ENCODE results near the gene EGFR.

EGFR gene

DNA sequence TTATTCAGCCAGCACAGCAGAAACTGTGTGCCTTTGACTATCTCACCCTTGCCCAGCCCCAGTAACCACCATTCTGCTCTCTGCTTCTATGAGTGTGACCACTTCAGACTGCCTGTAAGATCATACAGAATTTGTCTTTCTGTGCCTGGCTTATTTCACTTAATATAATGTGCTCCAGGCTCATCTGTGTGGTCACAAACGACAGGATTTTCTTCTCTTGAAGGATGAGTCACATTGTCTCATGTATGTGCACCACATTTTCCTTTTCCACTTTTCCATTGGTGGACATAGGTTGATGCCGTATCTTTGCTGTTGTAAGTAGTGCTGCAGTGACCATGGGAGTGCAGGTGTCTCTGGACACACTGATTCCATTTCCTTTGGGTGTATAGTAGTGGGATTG is 223.8 kb downstream of the EGFR start:
- no peak for DNase-seq (ENCODE audit: low read depth, low spot score)

DNA sequence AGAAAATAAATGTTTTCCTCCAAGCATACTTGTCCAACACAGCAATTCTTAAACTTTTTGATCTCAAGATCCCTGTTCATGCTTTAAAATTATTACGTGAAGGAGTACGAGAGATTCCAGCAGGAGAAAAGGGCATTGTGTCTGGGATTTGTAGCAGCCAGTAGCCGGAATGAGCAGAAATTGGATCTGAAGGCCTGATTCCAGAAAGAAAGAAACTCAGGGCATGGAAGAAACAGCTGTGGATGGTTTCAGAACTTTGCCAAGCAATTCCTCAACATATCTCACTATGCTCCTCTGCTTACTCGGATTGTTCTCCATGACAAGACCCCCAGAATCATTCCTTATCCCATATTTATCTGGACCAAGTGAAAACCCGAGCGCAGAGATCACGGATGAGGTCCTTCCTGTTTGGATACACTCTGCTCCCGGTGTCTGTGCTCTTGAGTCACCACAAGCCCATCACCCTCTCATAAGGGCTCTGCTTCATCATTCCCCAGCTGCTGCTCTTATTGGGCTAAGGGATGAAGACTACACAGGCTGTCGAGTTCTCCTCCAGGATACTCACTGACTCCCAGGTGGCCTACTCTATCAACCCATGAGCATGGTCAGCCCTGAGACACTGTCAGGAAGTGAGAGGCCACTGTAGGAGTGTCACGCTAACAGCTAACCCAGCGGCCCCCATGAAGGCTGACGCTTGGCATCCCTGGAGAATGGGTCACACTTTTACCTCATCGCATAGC is 225.4 kb downstream of the EGFR start:
- no peak for DNase-seq (ENCODE audit: low read depth, low spot score)

GRCh38 chr7:55245271-55245723 is 226.5 kb downstream of the EGFR start:
- peak; percentile 94 for DNase-seq (ENCODE audit: low read depth, low spot score)

DNA sequence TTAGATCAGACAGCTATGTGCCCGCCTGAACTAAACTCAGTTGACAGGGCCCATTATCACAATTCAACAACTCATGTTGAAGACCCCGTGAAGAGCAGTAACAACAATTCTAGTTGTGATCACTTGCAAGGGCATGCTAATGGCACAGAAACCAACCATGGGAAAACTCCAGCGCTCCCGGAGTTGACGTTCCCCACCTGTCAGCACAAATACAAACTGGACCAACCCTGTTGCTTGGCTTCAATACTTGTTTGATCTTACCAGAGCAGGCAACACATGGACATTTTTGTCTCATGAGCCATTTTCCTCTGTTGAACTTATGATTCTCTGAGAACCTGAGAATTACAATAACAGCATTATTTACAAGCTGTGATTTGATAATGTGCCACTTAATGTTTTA is 227.4 kb downstream of the EGFR start:
- DNase-seq (ENCODE audit: low read depth, low spot score): peak; percentile 41

GRCh38 chr7:55247428-55247827 is 228.6 kb downstream of the EGFR start:
- peak; percentile 22 for DNase-seq (ENCODE audit: low read depth, low spot score)

GRCh38 chr7:55248526-55248925 is 229.7 kb downstream of the EGFR start:
- no peak for DNase-seq (ENCODE audit: low read depth, low spot score)

DNA sequence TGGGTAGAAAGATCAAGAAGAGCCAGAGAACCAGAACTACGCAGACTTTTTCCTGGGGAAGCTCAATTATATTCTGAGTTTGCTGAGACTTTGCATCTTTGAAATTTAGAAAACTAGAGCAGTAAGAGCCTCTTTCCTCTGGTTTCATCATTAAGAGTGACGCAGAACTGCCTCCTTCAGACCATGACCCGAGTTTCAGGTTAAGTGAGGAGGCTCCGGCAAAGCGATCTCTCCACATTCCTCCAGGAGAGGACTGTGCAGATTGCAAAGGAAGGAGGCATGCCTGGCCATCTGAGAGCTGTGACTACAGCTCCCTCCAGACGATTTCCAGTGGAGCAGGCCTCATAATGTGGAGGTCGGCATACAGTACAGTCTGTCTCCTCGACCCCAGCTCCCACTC is 230.5 kb downstream of the EGFR start:
- DNase-seq (ENCODE audit: low read depth, low spot score): no peak

- DNase-seq (ENCODE audit: low read depth, low spot score): no peak
Measured at GRCh38 chr7:55250313-55250712, 231.5 kb downstream of the EGFR start.

- no peak for DNase-seq (ENCODE audit: low read depth, low spot score)
Measured at GRCh38 chr7:55251313-55251712, 232.5 kb downstream of the EGFR start.

- DNase-seq (ENCODE audit: low read depth, low spot score): no peak
Measured at GRCh38 chr7:55251911-55252310, 233.1 kb downstream of the EGFR start.

DNA sequence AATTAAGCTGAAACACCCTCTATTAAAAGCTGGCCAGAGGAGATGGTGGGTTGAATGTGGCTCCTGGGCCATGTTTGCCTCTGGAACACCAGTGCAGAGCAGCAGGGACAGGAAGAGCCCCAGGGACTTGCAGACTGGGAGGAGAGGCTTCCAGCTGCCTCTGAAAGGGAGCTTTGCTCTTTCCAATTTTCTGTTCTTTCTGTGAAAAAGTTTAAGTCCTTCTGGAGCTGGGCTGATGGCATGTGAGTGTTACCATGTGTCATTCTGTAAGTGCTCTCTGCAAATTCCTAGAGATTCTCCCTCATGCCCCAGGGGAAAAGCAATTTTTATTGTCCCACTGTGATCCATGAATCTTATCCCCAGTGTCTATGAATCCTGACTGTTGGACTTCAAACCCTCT is 233.6 kb downstream of the EGFR start:
- DNase-seq (ENCODE audit: low read depth, low spot score): no peak

DNA sequence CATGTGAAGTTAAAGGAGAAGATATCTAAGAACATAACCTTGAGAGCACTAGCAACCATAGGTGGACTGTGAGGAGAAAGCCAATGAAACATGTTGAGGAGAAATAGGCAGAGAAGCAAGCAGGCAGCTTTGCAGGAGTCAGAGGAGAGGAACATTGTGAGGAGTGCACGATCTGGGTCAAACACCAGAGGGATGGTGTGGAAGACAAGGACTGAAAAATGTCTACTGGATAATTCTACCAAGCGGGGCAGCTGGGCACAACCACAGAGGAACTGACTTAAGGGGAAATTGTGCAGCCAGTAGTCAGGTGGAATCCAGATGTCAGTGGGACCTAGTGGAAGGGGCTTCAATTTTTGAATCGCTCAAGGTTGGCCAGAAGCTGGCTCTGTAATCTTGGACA is 234.4 kb downstream of the EGFR start:
- no peak for DNase-seq (ENCODE audit: low read depth, low spot score)

DNA sequence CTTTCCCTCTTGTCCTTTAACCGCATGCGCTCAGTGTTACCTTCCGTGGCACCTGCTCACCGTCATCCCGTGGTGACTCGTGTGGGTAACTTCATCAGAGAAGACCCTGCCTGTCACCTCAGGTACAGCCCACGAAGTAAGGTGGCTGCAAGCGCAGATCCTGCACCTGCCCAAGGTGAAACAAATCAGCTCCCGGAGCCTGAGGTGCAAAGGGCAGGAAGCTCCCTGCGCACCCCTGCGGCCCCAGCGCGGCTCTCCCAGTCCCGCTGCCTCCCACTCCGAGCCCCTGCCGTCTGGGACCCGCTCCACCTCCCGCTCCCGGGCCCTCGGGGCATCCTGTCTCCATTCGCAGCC is 235.4 kb downstream of the EGFR start:
- no peak for DNase-seq (ENCODE audit: low read depth, low spot score)

- DNase-seq (ENCODE audit: low read depth, low spot score): peak; percentile 94
Measured at GRCh38 chr7:55254596-55255495, 236.0 kb downstream of the EGFR start.

GRCh38 chr7:55255496-55256445 is 237.0 kb downstream of the EGFR start:
- DNase-seq (ENCODE audit: low read depth, low spot score): peak; percentile 94

- DNase-seq (ENCODE audit: low read depth, low spot score): no peak
Measured at GRCh38 chr7:55258631-55259030, 239.8 kb downstream of the EGFR start.

- no peak for DNase-seq (ENCODE audit: low read depth, low spot score)
Measured at GRCh38 chr7:55260171-55260570, 241.4 kb downstream of the EGFR start.

- no peak for DNase-seq (ENCODE audit: low read depth, low spot score)
Measured at GRCh38 chr7:55260676-55261385, 242.0 kb downstream of the EGFR start.
